ENCODE measurements around the gene SPTBN5. TPM values are rescaled to one million over a fixed set of nuclear protein-coding genes. Genes with fewer than 3 reads are reported as not detected.
A peak's percentile ranks its signal among the peaks of the same experiment; 100 is the strongest.

The SPTBN5 gene
- total RNA-seq, 1 experiment from 2014 or later, result 2.5 TPM

GRCh38 chr15:41866872-41867579 lies 26.8 kb downstream of the SPTBN5 start:
- no peaks in the 10 kb centered on the region for H3K9me3 ChIP-seq
- peaks cover 21% of the 10 kb centered on the region for H3K4me1 ChIP-seq
- peaks cover 6% of the 10 kb centered on the region for H3K4me1 Mint-ChIP-seq (ENCODE audit: low read depth, unreplicated experiment)
- ChIA-PET CTCF (interaction anchor here (1.0 to 1.7 kb wide), 2 partner anchors 38 to 217 kb away, joined by 3 to 9 read pairs; no protein-coding TSS in a partner anchor), POLR2A (no interaction called here)
- no peak overlapping the region for H3K4me3 ChIP-seq (ENCODE audit: low read depth, low read length)
- H3K4me3 Mint-ChIP-seq (ENCODE audit: unreplicated experiment), result no peak overlapping the region
- no peaks in the 10 kb centered on the region for H3K36me3 ChIP-seq (ENCODE audit: control insufficient read depth, insufficient read depth, low read length)
- H3K27me3 ChIP-seq (replicated peaks; ENCODE audit: control insufficient read depth, insufficient read depth, low read length), result no peaks in the 10 kb centered on the region
- peak overlapping the region; percentile 80 for H3K27ac Mint-ChIP-seq (ENCODE audit: unreplicated experiment)
- TF ChIP-seq CTCF (IDR thresholded peaks at IDR 0.05; ENCODE audit: insufficient read depth in 1 of 2, low read depth in 1 of 2, low read length in 1 of 2, severe bottlenecking in 1 of 2, unreplicated experiment in 1 of 2), result no peak
- no TSS peak for BruUV-seq (replicated peaks)
- H3K36me3 Mint-ChIP-seq (ENCODE audit: insufficient read depth, unreplicated experiment), result peaks cover 4% of the 10 kb centered on the region
- no peaks in the 10 kb centered on the region for H3K27me3 Mint-ChIP-seq (ENCODE audit: insufficient read depth, unreplicated experiment)
- intact Hi-C loops (cut with micrococcal nuclease; ENCODE audit: unreplicated experiment), result loop anchor here (1.0 kb wide), 1 partner anchor 37 kb away; no protein-coding TSS in a partner anchor
- DNase-seq, result no peak
- H3K9me3 Mint-ChIP-seq (ENCODE audit: unreplicated experiment), result no peaks in the 10 kb centered on the region

- BruUV-seq (replicated peaks), result no TSS peak
- Mint-ChIP-seq H3K4me1 (ENCODE audit: low read depth, unreplicated experiment) (peaks cover 6% of the 10 kb centered on the region), H3K36me3 (ENCODE audit: insufficient read depth, unreplicated experiment) (peaks cover 4% of the 10 kb centered on the region), H3K27me3 (ENCODE audit: insufficient read depth, unreplicated experiment) (no peaks in the 10 kb centered on the region), H3K4me3 (ENCODE audit: unreplicated experiment) (no peak overlapping the region), H3K9me3 (ENCODE audit: unreplicated experiment) (no peaks in the 10 kb centered on the region), H3K27ac (ENCODE audit: unreplicated experiment) (peak overlapping the region; percentile 50)
- H3K4me3 ChIP-seq (ENCODE audit: low read depth, low read length), result no peak overlapping the region
- H3K27me3 ChIP-seq (replicated peaks; ENCODE audit: control insufficient read depth, insufficient read depth, low read length), result no peaks in the 10 kb centered on the region
- DNase-seq, result peak; percentile 70 to 83
- CTCF ChIA-PET, result interaction anchor here (1.0 to 1.7 kb wide), 3 partner anchors 8 to 218 kb away, joined by 3 to 9 read pairs (median 3); no protein-coding TSS in a partner anchor
- POLR2A ChIA-PET, result no interaction called here
- no peaks in the 10 kb centered on the region for H3K36me3 ChIP-seq (ENCODE audit: control insufficient read depth, insufficient read depth, low read length)
- intact Hi-C loops (cut with micrococcal nuclease; ENCODE audit: unreplicated experiment), result loop anchor here (1.0 kb wide), 1 partner anchor 38 kb away; no protein-coding TSS in a partner anchor
- no peak for TF ChIP-seq CTCF (IDR thresholded peaks at IDR 0.05; ENCODE audit: insufficient read depth in 1 of 2, low read depth in 1 of 2, low read length in 1 of 2, severe bottlenecking in 1 of 2, unreplicated experiment in 1 of 2)
- H3K9me3 ChIP-seq, result no peaks in the 10 kb centered on the region
- H3K4me1 ChIP-seq, result peaks cover 21% of the 10 kb centered on the region
Measured at GRCh38 chr15:41866263-41866703, 27.6 kb downstream of the SPTBN5 start.

- ChIA-PET POLR2A (no interaction called here), CTCF (interaction anchor here (1.0 to 1.7 kb wide), 3 partner anchors 8 to 219 kb away, joined by 3 to 9 read pairs (median 3); no protein-coding TSS in a partner anchor)
- H3K4me3 ChIP-seq (ENCODE audit: low read depth, low read length), result no peak overlapping the region
- no peak for TF ChIP-seq CTCF (IDR thresholded peaks at IDR 0.05; ENCODE audit: insufficient read depth in 1 of 2, low read depth in 1 of 2, low read length in 1 of 2, severe bottlenecking in 1 of 2, unreplicated experiment in 1 of 2)
- peaks cover 6% of the 10 kb centered on the region for H3K4me1 Mint-ChIP-seq (ENCODE audit: low read depth, unreplicated experiment)
- no peaks in the 10 kb centered on the region for H3K36me3 Mint-ChIP-seq (ENCODE audit: insufficient read depth, unreplicated experiment)
- no peaks in the 10 kb centered on the region for H3K36me3 ChIP-seq (ENCODE audit: control insufficient read depth, insufficient read depth, low read length)
- H3K27ac Mint-ChIP-seq (ENCODE audit: unreplicated experiment), result peak overlapping the region; percentile 50
- H3K4me3 Mint-ChIP-seq (ENCODE audit: unreplicated experiment), result no peak overlapping the region
- no peak for DNase-seq
- H3K27me3 ChIP-seq (replicated peaks; ENCODE audit: control insufficient read depth, insufficient read depth, low read length), result no peaks in the 10 kb centered on the region
- H3K9me3 ChIP-seq, result no peaks in the 10 kb centered on the region
- intact Hi-C loops (cut with micrococcal nuclease; ENCODE audit: unreplicated experiment), result loop anchor here (1.0 kb wide), 1 partner anchor 39 kb away; no protein-coding TSS in a partner anchor
- H3K4me1 ChIP-seq, result peaks cover 21% of the 10 kb centered on the region
- no peaks in the 10 kb centered on the region for H3K9me3 Mint-ChIP-seq (ENCODE audit: unreplicated experiment)
- BruUV-seq (replicated peaks), result no TSS peak
- H3K27me3 Mint-ChIP-seq (ENCODE audit: insufficient read depth, unreplicated experiment), result no peaks in the 10 kb centered on the region
Measured at GRCh38 chr15:41865490-41866055, 28.3 kb downstream of the SPTBN5 start.

All from Caco-2 (cell line).